ENCODE data around the gene XRRA1.

- TF ChIP-seq EMX1 (CRISPR knock-in tag; IDR thresholded peaks at IDR 0.05) = no peak
- TF ChIP-seq CTCF (IDR thresholded peaks at IDR 0.05) = no peak
- TF ChIP-seq FOXK1 (CRISPR knock-in tag; IDR thresholded peaks at IDR 0.05) = no peak
- no peak for TF ChIP-seq TEAD4 (CRISPR knock-in tag; IDR thresholded peaks at IDR 0.05)
- TF ChIP-seq ESRRA (CRISPR knock-in tag; IDR thresholded peaks at IDR 0.05; ENCODE audit: borderline replicate concordance) = no peak
These were observed 11.0 kb downstream of the XRRA1 start for GRCh38 chr11:74937696-74938475.

Data from WTC11 (cell line).